Liver (tissue), 3 donors: ENCODE measurements around the gene MMGT1.

Source experiments
- FOXA1 ChIP-seq: IDR thresholded peaks from 2 replicates; pipeline ENCODE4 v1.6.1; 2016; ENCODE audit warnings: antibody characterized with exemption
- JUND ChIP-seq, 2 donors: IDR thresholded peaks; 2 replicates each; pipeline ENCODE4 v1.6.1; 2016; ENCODE audit warnings: antibody characterized with exemption in 2 of 2
- MAX ChIP-seq: IDR thresholded peaks from 2 replicates; pipeline ENCODE4 v1.6.1; 2016; ENCODE audit warnings: antibody characterized with exemption
- RXRA ChIP-seq, 2 donors: IDR thresholded peaks; 2 replicates each; pipeline ENCODE4 v1.6.1; 2017 to 2018; ENCODE audit warnings: antibody characterized with exemption in 2 of 2, mild to moderate bottlenecking in 1 of 2
- TAF1 ChIP-seq: conservative IDR thresholded peaks from 2 replicates; pipeline ENCODE4 v1.6.1; 2016; ENCODE audit warnings: antibody characterized with exemption, mild to moderate bottlenecking
- TF ChIP-seq, protein P1 (sequence below): fragments of 150-350 bp; IDR thresholded peaks from 2 replicates; pipeline ENCODE4 v1.5.1; 2017; ENCODE audit warnings: improper control_type of control experiment, low read depth, low read length; ENCODE audit not compliant: missing input control
- TF ChIP-seq, protein P2 (sequence below): IDR thresholded peaks from 2 replicates; pipeline ENCODE4 v1.6.1; 2016; ENCODE audit warnings: antibody characterized with exemption, mild to moderate bottlenecking
- donor health status: healthy.
- donor health status: healthy.

DNA sequence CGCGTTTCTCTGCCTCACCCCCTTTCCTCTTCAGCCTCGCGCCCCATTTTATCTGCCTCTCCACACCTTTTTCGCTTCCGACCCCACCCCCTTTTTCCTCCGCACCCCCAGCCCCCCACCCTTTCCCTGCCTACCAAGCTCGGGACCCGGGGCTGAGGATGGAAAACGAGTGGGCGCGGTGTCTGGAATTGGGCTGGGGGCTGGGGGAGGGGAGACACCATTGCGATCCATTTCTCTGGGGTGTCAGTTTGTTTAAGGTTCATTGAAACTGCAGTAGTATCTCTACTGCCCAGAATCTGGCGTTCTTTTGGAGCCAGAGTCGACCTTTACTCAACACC, 12.2 kb upstream of the MMGT1 start:
- TF ChIP-seq, protein P1, sequence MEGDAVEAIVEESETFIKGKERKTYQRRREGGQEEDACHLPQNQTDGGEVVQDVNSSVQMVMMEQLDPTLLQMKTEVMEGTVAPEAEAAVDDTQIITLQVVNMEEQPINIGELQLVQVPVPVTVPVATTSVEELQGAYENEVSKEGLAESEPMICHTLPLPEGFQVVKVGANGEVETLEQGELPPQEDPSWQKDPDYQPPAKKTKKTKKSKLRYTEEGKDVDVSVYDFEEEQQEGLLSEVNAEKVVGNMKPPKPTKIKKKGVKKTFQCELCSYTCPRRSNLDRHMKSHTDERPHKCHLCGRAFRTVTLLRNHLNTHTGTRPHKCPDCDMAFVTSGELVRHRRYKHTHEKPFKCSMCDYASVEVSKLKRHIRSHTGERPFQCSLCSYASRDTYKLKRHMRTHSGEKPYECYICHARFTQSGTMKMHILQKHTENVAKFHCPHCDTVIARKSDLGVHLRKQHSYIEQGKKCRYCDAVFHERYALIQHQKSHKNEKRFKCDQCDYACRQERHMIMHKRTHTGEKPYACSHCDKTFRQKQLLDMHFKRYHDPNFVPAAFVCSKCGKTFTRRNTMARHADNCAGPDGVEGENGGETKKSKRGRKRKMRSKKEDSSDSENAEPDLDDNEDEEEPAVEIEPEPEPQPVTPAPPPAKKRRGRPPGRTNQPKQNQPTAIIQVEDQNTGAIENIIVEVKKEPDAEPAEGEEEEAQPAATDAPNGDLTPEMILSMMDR, result no peak
- TF ChIP-seq FOXA1 (no peak), JUND (IDR thresholded peaks at IDR 0.05) (no peak), TAF1 (no peak), MAX (no peak), RXRA (IDR thresholded peaks at IDR 0.05) (no peak)
- TF ChIP-seq, protein P2, sequence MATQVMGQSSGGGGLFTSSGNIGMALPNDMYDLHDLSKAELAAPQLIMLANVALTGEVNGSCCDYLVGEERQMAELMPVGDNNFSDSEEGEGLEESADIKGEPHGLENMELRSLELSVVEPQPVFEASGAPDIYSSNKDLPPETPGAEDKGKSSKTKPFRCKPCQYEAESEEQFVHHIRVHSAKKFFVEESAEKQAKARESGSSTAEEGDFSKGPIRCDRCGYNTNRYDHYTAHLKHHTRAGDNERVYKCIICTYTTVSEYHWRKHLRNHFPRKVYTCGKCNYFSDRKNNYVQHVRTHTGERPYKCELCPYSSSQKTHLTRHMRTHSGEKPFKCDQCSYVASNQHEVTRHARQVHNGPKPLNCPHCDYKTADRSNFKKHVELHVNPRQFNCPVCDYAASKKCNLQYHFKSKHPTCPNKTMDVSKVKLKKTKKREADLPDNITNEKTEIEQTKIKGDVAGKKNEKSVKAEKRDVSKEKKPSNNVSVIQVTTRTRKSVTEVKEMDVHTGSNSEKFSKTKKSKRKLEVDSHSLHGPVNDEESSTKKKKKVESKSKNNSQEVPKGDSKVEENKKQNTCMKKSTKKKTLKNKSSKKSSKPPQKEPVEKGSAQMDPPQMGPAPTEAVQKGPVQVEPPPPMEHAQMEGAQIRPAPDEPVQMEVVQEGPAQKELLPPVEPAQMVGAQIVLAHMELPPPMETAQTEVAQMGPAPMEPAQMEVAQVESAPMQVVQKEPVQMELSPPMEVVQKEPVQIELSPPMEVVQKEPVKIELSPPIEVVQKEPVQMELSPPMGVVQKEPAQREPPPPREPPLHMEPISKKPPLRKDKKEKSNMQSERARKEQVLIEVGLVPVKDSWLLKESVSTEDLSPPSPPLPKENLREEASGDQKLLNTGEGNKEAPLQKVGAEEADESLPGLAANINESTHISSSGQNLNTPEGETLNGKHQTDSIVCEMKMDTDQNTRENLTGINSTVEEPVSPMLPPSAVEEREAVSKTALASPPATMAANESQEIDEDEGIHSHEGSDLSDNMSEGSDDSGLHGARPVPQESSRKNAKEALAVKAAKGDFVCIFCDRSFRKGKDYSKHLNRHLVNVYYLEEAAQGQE, result no peak
